Spleen (tissue), 7 donors: Measurements from ENCODE around the gene NSD1.

ENCODE experiments used
- CTCF ChIP-seq, 11 experiments: fragments of 200-600 bp in 7 of 11; fragments of 450-650 bp in 4 of 11; sonication (generic) in 4 of 11; IDR thresholded peaks in 8 of 11; conservative IDR thresholded peaks in 3 of 11; 1 replicate in 7 of 11; 2 replicates in 4 of 11; pipeline versions ENCODE4 v1.4.0 to v1.8.0; 2016 to 2021; ENCODE audit warnings: antibody characterized with exemption in 11 of 11, inconsistent platforms in 4 of 11, mild to moderate bottlenecking in 1 of 11
- POLR2A ChIP-seq, 3 donors: fragments of 450-650 bp; IDR thresholded peaks; one replicate each; pipeline ENCODE4 v1.5.1; 2017; ENCODE audit warnings: antibody characterized with exemption in 3 of 3, mild to moderate bottlenecking in 1 of 3
- POLR2AphosphoS5 ChIP-seq, 3 donors: sonication (generic); formaldehyde crosslinking; IDR thresholded peaks; one replicate each; pipeline ENCODE4 v1.5.1; 2017; ENCODE audit warnings: antibody characterized with exemption in 3 of 3
- donor health status: DM: no; HTN: no; CAD: no; lungs with moderate emphysema.
- donor health status: DM: no; HTN: no; CAD: no.
- donor health status: DM: no; HTN: no; CAD: no.

GRCh38 chr5:177349762-177350161 lies 216.2 kb downstream of the NSD1 start:
- TF ChIP-seq CTCF (IDR thresholded peaks at IDR 0.05 in 8 of 11, conservative IDR thresholded peaks at IDR 0.05 in 3 of 11) (no peak), POLR2AphosphoS5 (IDR thresholded peaks at IDR 0.05) (no peak), POLR2A (IDR thresholded peaks at IDR 0.05) (no peak)
